H1 (cell line): ENCODE measurements around the gene LARGE2. TPM values are rescaled to one million over a fixed set of nuclear protein-coding genes. Genes with fewer than 3 reads are reported as not detected.

Source experiments
- ASH2L ChIP-seq: fragments of 200-600, 300-600 bp; sonication (generic); IDR thresholded peaks from one replicate; pipeline ENCODE4 v1.7.1; 2017; ENCODE audit warnings: low read length
- CHD2 ChIP-seq: IDR thresholded peaks from 2 replicates; pipeline ENCODE4 v1.6.1; 2012; ENCODE audit warnings: low read length, improper control_type of control experiment
- CTBP2 ChIP-seq: IDR thresholded peaks from 2 replicates; pipeline ENCODE4 v1.7.0; 2011; ENCODE audit warnings: borderline replicate concordance, mild to moderate bottlenecking, moderate library complexity, mixed read lengths, low read length; ENCODE audit not compliant: insufficient read depth, insufficient read length
- EGR1 ChIP-seq: IDR thresholded peaks from 2 replicates; pipeline ENCODE4 v1.6.1; 2011; ENCODE audit warnings: low read depth, low read length, borderline replicate concordance
- KDM1A ChIP-seq: fragments of 200-600, 300-600 bp; sonication (generic); IDR thresholded peaks from 2 replicates; pipeline ENCODE4 v1.7.1; 2016; ENCODE audit warnings: mild to moderate bottlenecking, low read length, borderline replicate concordance
- NRF1 ChIP-seq: IDR thresholded peaks from 2 replicates; pipeline ENCODE4 v1.6.1; 2011; ENCODE audit warnings: mild to moderate bottlenecking, low read depth, low read length, improper control_type of control experiment
- POU5F1 ChIP-seq: IDR thresholded peaks from 2 replicates; pipeline ENCODE4 v1.6.1; 2011; ENCODE audit warnings: low read depth, mild to moderate bottlenecking, low read length, moderate library complexity
- RXRA ChIP-seq: IDR thresholded peaks from 2 replicates; pipeline ENCODE4 v1.6.1; 2011; ENCODE audit warnings: low read depth, mild to moderate bottlenecking, low read length, moderate library complexity; ENCODE audit not compliant: insufficient read depth
- SP1 ChIP-seq: IDR thresholded peaks from 2 replicates; pipeline ENCODE4 v1.6.1; 2011; ENCODE audit warnings: low read depth, low read length
- SP4 ChIP-seq: IDR thresholded peaks from 2 replicates; pipeline ENCODE4 v1.6.1; 2012; ENCODE audit warnings: low read length, inconsistent platforms
- TBP ChIP-seq: IDR thresholded peaks from 2 replicates; pipeline ENCODE4 v1.6.1; 2011; ENCODE audit warnings: low read depth, low read length, improper control_type of control experiment
- polyA plus RNA-seq, 7 experiments: library from polyadenylated mRNA; depleted of rRNA in 3 of 7; stranded (reverse) in 5 of 7; unstranded in 2 of 7; fragments of >200 nt in 5 of 7; fragments of 200-250 nt in 2 of 7; gene quantifications; 1 replicate in 5 of 7; 2 replicates in 1 of 7; 4 replicates in 1 of 7; pipeline versions ENCODE4 v1.2.1 to v1.2.3, GENCODE V29; 2011 to 2013; ENCODE audit warnings: missing spikeins in 2 of 7, mixed read lengths in 2 of 7
- total RNA-seq: library from RNA; stranded (reverse); fragmentation: NEBNext Ultra II Directional; extraction: Animal tissue kit (Norgen Biotek cat#: 25700); gene quantifications from 2 replicates; pipeline ENCODE4 v1.2.1, GENCODE V29; 2021
- TF ChIP-seq, protein P1 (sequence below): fragments of 300-600 bp; sonication (generic); IDR thresholded peaks from 2 replicates; pipeline ENCODE4 v1.7.1; 2012; ENCODE audit warnings: low read length, moderate library complexity, mild to moderate bottlenecking, inconsistent platforms; ENCODE audit not compliant: insufficient replicate concordance

Gene LARGE2
- total and polyA plus RNA-seq, 2 of the 8 experiments (the other 6 are each of a cell fraction or from before 2014, with no cell fraction given): 111 to 137 TPM

DNA sequence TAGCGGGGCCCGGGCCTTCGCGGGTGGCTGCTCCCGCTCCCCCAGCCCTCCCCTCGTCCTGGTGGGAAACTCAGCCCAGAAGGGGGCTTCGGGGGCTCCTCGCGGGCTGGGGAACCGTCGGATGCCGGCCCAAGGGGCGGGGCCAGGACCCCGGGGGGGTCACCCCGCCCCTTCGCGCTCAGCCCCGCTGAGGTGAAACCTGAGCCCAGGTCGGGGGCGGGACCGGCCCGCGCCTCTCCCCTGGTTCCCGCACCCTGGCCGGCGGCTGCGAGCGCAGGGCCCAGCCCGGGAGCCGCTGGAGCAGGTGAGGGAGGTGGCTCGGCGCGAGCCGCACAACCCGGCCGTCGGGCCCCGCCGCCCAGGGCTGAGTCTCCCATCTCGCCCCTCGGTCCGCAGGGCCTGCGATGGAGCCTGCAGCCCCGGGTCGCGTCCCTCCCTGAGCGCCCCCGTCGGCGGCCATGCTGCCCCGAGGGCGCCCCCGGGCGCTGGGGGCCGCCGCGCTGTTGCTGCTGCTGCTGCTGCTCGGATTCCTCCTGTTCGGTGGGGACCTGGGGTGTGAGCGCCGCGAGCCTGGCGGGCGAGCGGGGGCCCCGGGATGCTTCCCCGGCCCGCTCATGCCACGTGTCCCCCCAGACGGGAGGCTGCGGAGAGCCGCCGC is at the start of gene LARGE2 (continued):
- TF ChIP-seq, protein P1, sequence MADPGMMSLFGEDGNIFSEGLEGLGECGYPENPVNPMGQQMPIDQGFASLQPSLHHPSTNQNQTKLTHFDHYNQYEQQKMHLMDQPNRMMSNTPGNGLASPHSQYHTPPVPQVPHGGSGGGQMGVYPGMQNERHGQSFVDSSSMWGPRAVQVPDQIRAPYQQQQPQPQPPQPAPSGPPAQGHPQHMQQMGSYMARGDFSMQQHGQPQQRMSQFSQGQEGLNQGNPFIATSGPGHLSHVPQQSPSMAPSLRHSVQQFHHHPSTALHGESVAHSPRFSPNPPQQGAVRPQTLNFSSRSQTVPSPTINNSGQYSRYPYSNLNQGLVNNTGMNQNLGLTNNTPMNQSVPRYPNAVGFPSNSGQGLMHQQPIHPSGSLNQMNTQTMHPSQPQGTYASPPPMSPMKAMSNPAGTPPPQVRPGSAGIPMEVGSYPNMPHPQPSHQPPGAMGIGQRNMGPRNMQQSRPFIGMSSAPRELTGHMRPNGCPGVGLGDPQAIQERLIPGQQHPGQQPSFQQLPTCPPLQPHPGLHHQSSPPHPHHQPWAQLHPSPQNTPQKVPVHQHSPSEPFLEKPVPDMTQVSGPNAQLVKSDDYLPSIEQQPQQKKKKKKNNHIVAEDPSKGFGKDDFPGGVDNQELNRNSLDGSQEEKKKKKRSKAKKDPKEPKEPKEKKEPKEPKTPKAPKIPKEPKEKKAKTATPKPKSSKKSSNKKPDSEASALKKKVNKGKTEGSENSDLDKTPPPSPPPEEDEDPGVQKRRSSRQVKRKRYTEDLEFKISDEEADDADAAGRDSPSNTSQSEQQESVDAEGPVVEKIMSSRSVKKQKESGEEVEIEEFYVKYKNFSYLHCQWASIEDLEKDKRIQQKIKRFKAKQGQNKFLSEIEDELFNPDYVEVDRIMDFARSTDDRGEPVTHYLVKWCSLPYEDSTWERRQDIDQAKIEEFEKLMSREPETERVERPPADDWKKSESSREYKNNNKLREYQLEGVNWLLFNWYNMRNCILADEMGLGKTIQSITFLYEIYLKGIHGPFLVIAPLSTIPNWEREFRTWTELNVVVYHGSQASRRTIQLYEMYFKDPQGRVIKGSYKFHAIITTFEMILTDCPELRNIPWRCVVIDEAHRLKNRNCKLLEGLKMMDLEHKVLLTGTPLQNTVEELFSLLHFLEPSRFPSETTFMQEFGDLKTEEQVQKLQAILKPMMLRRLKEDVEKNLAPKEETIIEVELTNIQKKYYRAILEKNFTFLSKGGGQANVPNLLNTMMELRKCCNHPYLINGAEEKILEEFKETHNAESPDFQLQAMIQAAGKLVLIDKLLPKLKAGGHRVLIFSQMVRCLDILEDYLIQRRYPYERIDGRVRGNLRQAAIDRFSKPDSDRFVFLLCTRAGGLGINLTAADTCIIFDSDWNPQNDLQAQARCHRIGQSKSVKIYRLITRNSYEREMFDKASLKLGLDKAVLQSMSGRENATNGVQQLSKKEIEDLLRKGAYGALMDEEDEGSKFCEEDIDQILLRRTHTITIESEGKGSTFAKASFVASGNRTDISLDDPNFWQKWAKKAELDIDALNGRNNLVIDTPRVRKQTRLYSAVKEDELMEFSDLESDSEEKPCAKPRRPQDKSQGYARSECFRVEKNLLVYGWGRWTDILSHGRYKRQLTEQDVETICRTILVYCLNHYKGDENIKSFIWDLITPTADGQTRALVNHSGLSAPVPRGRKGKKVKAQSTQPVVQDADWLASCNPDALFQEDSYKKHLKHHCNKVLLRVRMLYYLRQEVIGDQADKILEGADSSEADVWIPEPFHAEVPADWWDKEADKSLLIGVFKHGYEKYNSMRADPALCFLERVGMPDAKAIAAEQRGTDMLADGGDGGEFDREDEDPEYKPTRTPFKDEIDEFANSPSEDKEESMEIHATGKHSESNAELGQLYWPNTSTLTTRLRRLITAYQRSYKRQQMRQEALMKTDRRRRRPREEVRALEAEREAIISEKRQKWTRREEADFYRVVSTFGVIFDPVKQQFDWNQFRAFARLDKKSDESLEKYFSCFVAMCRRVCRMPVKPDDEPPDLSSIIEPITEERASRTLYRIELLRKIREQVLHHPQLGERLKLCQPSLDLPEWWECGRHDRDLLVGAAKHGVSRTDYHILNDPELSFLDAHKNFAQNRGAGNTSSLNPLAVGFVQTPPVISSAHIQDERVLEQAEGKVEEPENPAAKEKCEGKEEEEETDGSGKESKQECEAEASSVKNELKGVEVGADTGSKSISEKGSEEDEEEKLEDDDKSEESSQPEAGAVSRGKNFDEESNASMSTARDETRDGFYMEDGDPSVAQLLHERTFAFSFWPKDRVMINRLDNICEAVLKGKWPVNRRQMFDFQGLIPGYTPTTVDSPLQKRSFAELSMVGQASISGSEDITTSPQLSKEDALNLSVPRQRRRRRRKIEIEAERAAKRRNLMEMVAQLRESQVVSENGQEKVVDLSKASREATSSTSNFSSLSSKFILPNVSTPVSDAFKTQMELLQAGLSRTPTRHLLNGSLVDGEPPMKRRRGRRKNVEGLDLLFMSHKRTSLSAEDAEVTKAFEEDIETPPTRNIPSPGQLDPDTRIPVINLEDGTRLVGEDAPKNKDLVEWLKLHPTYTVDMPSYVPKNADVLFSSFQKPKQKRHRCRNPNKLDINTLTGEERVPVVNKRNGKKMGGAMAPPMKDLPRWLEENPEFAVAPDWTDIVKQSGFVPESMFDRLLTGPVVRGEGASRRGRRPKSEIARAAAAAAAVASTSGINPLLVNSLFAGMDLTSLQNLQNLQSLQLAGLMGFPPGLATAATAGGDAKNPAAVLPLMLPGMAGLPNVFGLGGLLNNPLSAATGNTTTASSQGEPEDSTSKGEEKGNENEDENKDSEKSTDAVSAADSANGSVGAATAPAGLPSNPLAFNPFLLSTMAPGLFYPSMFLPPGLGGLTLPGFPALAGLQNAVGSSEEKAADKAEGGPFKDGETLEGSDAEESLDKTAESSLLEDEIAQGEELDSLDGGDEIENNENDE: no peak
- TF ChIP-seq NRF1 (no peak), ASH2L (no peak), KDM1A (no peak), SP4 (no peak), EGR1 (peak; percentile 17; the same call in 1 of the 2 replicates), CTBP2 (no peak), SP1 (no peak), RXRA (no peak), CHD2 (no peak), POU5F1 (no peak), TBP (no peak)
